Thoracic aorta (tissue), 2 donors: ENCODE measurements around the gene GOLGA2. TPM values are rescaled to one million over a fixed set of nuclear protein-coding genes. Genes with fewer than 3 reads are reported as not detected.

ENCODE experiments used
- ATAC-seq: fragments of 150-250 bp; one replicate; pipeline ENCODE4 v1.8.0; 2017; ENCODE audit warnings: low read depth; ENCODE audit not compliant: insufficient number of reproducible peaks, low FRiP score
- DNase-seq: peaks from one replicate; pipeline ENCODE4 v3.0.0-alpha.2; 2020; ENCODE audit warnings: low spot score
- H3K27ac ChIP-seq, 2 donors: fragments of 200-600 bp; sonication (generic); 1 replicate in 1 of 2; 2 replicates in 1 of 2; pipeline ENCODE4 v1.5.1; 2016; ENCODE audit warnings: mild to moderate bottlenecking in 2 of 2, moderate library complexity in 2 of 2
- H3K27me3 ChIP-seq: fragments of 200-600 bp; sonication (generic); replicated peaks from 2 replicates; pipeline ENCODE4 v1.6.0; 2016; ENCODE audit warnings: mild to moderate bottlenecking; ENCODE audit not compliant: insufficient read depth
- H3K36me3 ChIP-seq: fragments of 200-600 bp; sonication (generic); one replicate; pipeline ENCODE4 v1.5.1; 2016
- H3K4me1 ChIP-seq, 2 donors: fragments of 200-600 bp; sonication (generic); 1 replicate in 1 of 2; 2 replicates in 1 of 2; pipeline versions ENCODE4 v1.5.1 to v1.6.0; 2016; ENCODE audit warnings: low read depth in 2 of 2, mild to moderate bottlenecking in 1 of 2; ENCODE audit not compliant: control insufficient read depth in 1 of 2
- H3K4me3 ChIP-seq: fragments of 200-600 bp; sonication (generic); 2 replicates; pipeline ENCODE4 v1.5.1; 2016; ENCODE audit warnings: mild to moderate bottlenecking
- H3K9me3 ChIP-seq: fragments of 200-600 bp; sonication (generic); 2 replicates; pipeline ENCODE4 v1.5.1; 2016
- CTCF ChIP-seq: fragments of 200-600 bp; sonication (generic); IDR thresholded peaks from one replicate; pipeline ENCODE4 v1.5.1; 2019; ENCODE audit warnings: antibody characterized with exemption
- total RNA-seq, 2 donors: library from RNA; depleted of rRNA; stranded (reverse); fragments of >200 nt; gene quantifications; one replicate each; pipeline versions ENCODE4 v1.1.0 to v1.2.3, GENCODE V29; 2016

GOLGA2 gene
- total RNA-seq, 2 donors from 2014 or later, result 115 to 141 TPM

- Histone ChIP-seq H3K27ac (no peak overlapping the region), H3K36me3 (no peaks in the 10 kb centered on the region)
- TF ChIP-seq CTCF, result no peak
Observed at GRCh38 chr9:128206916-128207910, 68.6 kb downstream of the GOLGA2 start.

GRCh38 chr9:128206484-128206883 lies 69.3 kb downstream of the GOLGA2 start:
- no peaks in the 10 kb centered on the region for H3K9me3 ChIP-seq
- no peak for DNase-seq
- H3K27ac ChIP-seq, result no peak overlapping the region
- peaks cover 7 to 11% of the 10 kb centered on the region in 2 donors for H3K4me1 ChIP-seq
- no peak for ATAC-seq
- H3K27me3 ChIP-seq, result peaks cover 8% of the 10 kb centered on the region
- H3K36me3 ChIP-seq, result no peaks in the 10 kb centered on the region
- TF ChIP-seq CTCF, result no peak
- H3K4me3 ChIP-seq, result no peak overlapping the region

More at GRCh38 chr9:128206916-128207910, 68.6 kb downstream of the GOLGA2 start:
- peaks cover 8% of the 10 kb centered on the region for H3K27me3 ChIP-seq
- no peak for ATAC-seq
- no peak for DNase-seq
- H3K9me3 ChIP-seq, result no peaks in the 10 kb centered on the region
- no peak overlapping the region for H3K4me3 ChIP-seq
- H3K4me1 ChIP-seq, result peaks cover 7 to 11% of the 10 kb centered on the region in 2 donors

Other genes with a start within 250 kb of the GOLGA2 start
- gene NAIF1, start 208.7 kb downstream of the GOLGA2 start, total RNA-seq, result 10 to 100 TPM; 11.8 to 21.0 TPM
- gene SLC25A25, start 207.8 kb downstream of the GOLGA2 start, total RNA-seq, result 10 to 100 TPM; 30.1 to 33.9 TPM
- 10 to 100 TPM; 57.9 to 66.0 TPM for gene PTGES2, start 148.3 kb downstream of the GOLGA2 start, total RNA-seq
- not detected for gene LCN2, start 126.6 kb downstream of the GOLGA2 start, total RNA-seq
- gene BBLN, start 115.7 kb downstream of the GOLGA2 start, total RNA-seq, result 100 to 1,000 TPM; 208 to 329 TPM
- 10 to 100 TPM; 68.0 to 86.0 TPM for gene CIZ1, start 84.4 kb downstream of the GOLGA2 start, total RNA-seq
- gene DNM1, start 72.6 kb downstream of the GOLGA2 start, total RNA-seq, result 1 to 10 TPM; 7.2 to 9.7 TPM
- gene SWI5, start 269 bp upstream of the GOLGA2 start, total RNA-seq, result 10 to 100 TPM; 12.0 to 26.8 TPM
- 1 to 10 TPM; 7.4 to 8.4 TPM for gene TRUB2, start 46.4 kb upstream of the GOLGA2 start, total RNA-seq
- 10 to 100 TPM; 28.7 to 40.1 TPM for gene COQ4, start 46.8 kb upstream of the GOLGA2 start, total RNA-seq
- 10 to 100 TPM; 20.9 to 36.8 TPM for gene SLC27A4, start 64.5 kb upstream of the GOLGA2 start, total RNA-seq
- 10 to 100 TPM; 25.3 to 71.8 TPM for gene URM1, start 95.4 kb upstream of the GOLGA2 start, total RNA-seq
- 100 to 1,000 TPM in 1 of 2 donors, 10 to 100 TPM in 1; 51.8 to 120 TPM for gene CERCAM, start 144.8 kb upstream of the GOLGA2 start, total RNA-seq
- gene ODF2, start 180.0 kb upstream of the GOLGA2 start, total RNA-seq, result 10 to 100 TPM; 22.5 to 36.5 TPM
- 10 to 100 TPM; 15.6 to 21.7 TPM for gene GLE1, start 228.7 kb upstream of the GOLGA2 start, total RNA-seq